HG02981 (cell line): ENCODE data around the gene ZNF630.
"Not testable (repeated sequence)": the region's sequence is repeated elsewhere in the genome, so short reads cannot be mapped to it uniquely, and the experiment has no call there.

ENCODE experiments used
- ATAC-seq: cut with Tn5 transposase; IDR thresholded peaks from one replicate; pipeline ENCODE4 v1.9.1; 2021; ENCODE audit warnings: mild to moderate bottlenecking, moderate library complexity; ENCODE audit not compliant: unreplicated experiment

ZNF630 gene

GRCh38 chrX:48071064-48071985 lies at the start of gene ZNF630:
Gene ZNF630 (minus strand): TSS chrX:48071640. CDS start chrX:48066886, 4,754 bp downstream.
- peak; percentile 84 for ATAC-seq

- ATAC-seq = no peak
Observed at GRCh38 chrX:48107717-48108116, 36.3 kb upstream of the ZNF630 start.

GRCh38 chrX:48102874-48103374 lies 31.5 kb upstream of the ZNF630 start:
- ATAC-seq = no peak

- ATAC-seq = no peak
Observed at GRCh38 chrX:48101443-48101842, 30.0 kb upstream of the ZNF630 start.

- ATAC-seq = not testable (repeated sequence)
Observed at GRCh38 chrX:48092558-48092957, 21.1 kb upstream of the ZNF630 start.

GRCh38 chrX:48090123-48090522 lies 18.7 kb upstream of the ZNF630 start:
- ATAC-seq = no peak

- ATAC-seq = no peak
Observed at GRCh38 chrX:48086082-48086481, 14.6 kb upstream of the ZNF630 start.

- no peak for ATAC-seq
Observed at GRCh38 chrX:48083706-48084105, 12.3 kb upstream of the ZNF630 start.

GRCh38 chrX:48083212-48083611 lies 11.8 kb upstream of the ZNF630 start:
- ATAC-seq = peak; percentile 48

- no peak for ATAC-seq
Observed at GRCh38 chrX:48076343-48076742, 4.9 kb upstream of the ZNF630 start.

GRCh38 chrX:48071986-48072605 lies 656 bp upstream of the ZNF630 start:
- no peak for ATAC-seq

- no peak for ATAC-seq
Observed at GRCh38 chrX:48068096-48068887, 3.1 kb downstream of the ZNF630 start.

- ATAC-seq = no peak
Observed at GRCh38 chrX:48064261-48064660, 7.2 kb downstream of the ZNF630 start.

- no peak for ATAC-seq
Observed at GRCh38 chrX:48059296-48059639, 12.2 kb downstream of the ZNF630 start.

GRCh38 chrX:48058621-48059295 lies 12.7 kb downstream of the ZNF630 start:
- no peak for ATAC-seq

GRCh38 chrX:48046846-48047245 lies 24.6 kb downstream of the ZNF630 start:
- ATAC-seq = no peak

- no peak for ATAC-seq
Observed at GRCh38 chrX:48045410-48046311, 25.8 kb downstream of the ZNF630 start.

- ATAC-seq = no peak
Observed at GRCh38 chrX:48043056-48043455, 28.4 kb downstream of the ZNF630 start.

GRCh38 chrX:48035891-48036290 lies 35.5 kb downstream of the ZNF630 start:
- ATAC-seq = no peak
